ENCODE data around the gene STOX2.

Gene STOX2

GRCh38 chr4:183873409-183874185, 31.5 kb upstream of the STOX2 start:
- WGBS (ENCODE audit: extremely low coverage, insufficient coverage, insufficient read length), result no CpG with 5 or more reads among the region's 7 CpGs
- no peak overlapping the region for H2BK5ac ChIP-seq (ENCODE audit: low read depth, low read length, poor library complexity)
- no peak overlapping the region for H2AFZ ChIP-seq (ENCODE audit: insufficient read depth, low read length, poor library complexity)
- no peak overlapping the region for H2BK12ac ChIP-seq (ENCODE audit: low read length)
- H2AK5ac ChIP-seq (ENCODE audit: low read length), result no peak overlapping the region
- H3K4me3 ChIP-seq (ENCODE audit: low read depth, low read length), result no peak overlapping the region
- H4K91ac ChIP-seq (ENCODE audit: low read depth, low read length), result no peak overlapping the region
- H3K27ac ChIP-seq (ENCODE audit: low read depth, low read length), result no peak overlapping the region
- no peaks in the 10 kb centered on the region for H3K27me3 ChIP-seq (ENCODE audit: insufficient read depth, low read length)
- no peaks in the 10 kb centered on the region for H3K4me1 ChIP-seq (ENCODE audit: control insufficient read depth in 1 of 2, insufficient read depth in 2 of 2, low read length in 2 of 2)
- peak in 1 of 2 donors; percentile 8 for DNase-seq
- no peak overlapping the region for H4K8ac ChIP-seq (ENCODE audit: low read depth, low read length)
- no peaks in the 10 kb centered on the region for H3K36me3 ChIP-seq (ENCODE audit: control insufficient read depth in 1 of 2, insufficient read depth in 2 of 2, low read length in 2 of 2)
- H3K9me3 ChIP-seq (ENCODE audit: insufficient read depth, low read depth, low read length), result no peaks in the 10 kb centered on the region
- H2BK120ac ChIP-seq (ENCODE audit: insufficient read depth, low read length, poor library complexity), result no peak overlapping the region
- no peaks in the 10 kb centered on the region for H3K79me2 ChIP-seq (ENCODE audit: control insufficient read depth, insufficient read depth, low read length, poor library complexity)
- H3K4ac ChIP-seq (ENCODE audit: low read depth, low read length), result no peak overlapping the region
- H4K12ac ChIP-seq (ENCODE audit: low read depth, low read length), result no peak overlapping the region
- no peak overlapping the region for H3K23ac ChIP-seq (ENCODE audit: low read length)
- no peak overlapping the region for H3K18ac ChIP-seq (ENCODE audit: low read length)
- H3K14ac ChIP-seq (ENCODE audit: low read length), result no peak overlapping the region
- H3K79me1 ChIP-seq (ENCODE audit: low read length), result no peaks in the 10 kb centered on the region
- no peak overlapping the region for H3K9ac ChIP-seq (ENCODE audit: low read length)
- no peak overlapping the region for H3K4me2 ChIP-seq (ENCODE audit: low read length)

DNA sequence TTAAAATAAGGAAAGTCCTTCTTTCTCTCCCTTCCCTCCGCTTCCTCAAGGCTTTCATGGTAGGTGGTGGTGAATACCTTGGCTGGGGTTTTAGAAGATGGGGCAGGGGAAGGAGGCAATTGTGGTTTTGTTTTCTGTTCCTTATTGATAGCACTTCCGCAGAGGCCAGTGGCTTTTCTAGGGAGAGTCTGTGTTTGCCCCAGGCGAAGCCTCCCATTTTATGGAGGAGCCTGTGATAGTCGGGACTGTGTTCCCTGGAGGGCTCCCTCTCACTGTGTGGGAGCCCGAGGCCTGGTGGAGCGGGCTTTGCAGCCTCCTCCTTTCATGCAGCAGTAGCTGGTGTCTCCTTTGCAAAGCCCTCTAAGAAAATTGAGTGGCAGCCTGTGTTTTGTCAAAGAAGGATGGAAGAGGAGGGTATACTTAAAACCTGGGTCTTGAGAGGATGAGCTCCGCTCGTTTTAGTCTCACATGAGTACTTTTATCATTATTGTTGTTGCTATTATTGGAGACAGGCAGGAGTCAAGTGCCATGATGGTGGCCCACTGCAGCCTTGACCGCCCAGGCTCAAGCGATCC, 29.8 kb upstream of the STOX2 start:
- Histone ChIP-seq H4K8ac (ENCODE audit: low read depth, low read length) (no peak overlapping the region), H3K4ac (ENCODE audit: low read depth, low read length) (no peak overlapping the region), H3K27ac (ENCODE audit: low read depth, low read length) (no peak overlapping the region), H3K9ac (ENCODE audit: low read length) (no peak overlapping the region), H3K23ac (ENCODE audit: low read length) (no peak overlapping the region), H3K79me2 (ENCODE audit: control insufficient read depth, insufficient read depth, low read length, poor library complexity) (no peaks in the 10 kb centered on the region), H2AFZ (ENCODE audit: insufficient read depth, low read length, poor library complexity) (no peak overlapping the region), H2AK5ac (ENCODE audit: low read length) (no peak overlapping the region), H3K9me3 (ENCODE audit: insufficient read depth, low read depth, low read length) (no peaks in the 10 kb centered on the region), H2BK5ac (ENCODE audit: low read depth, low read length, poor library complexity) (no peak overlapping the region), H3K79me1 (ENCODE audit: low read length) (no peaks in the 10 kb centered on the region), H3K4me2 (ENCODE audit: low read length) (no peak overlapping the region), H3K4me3 (ENCODE audit: low read depth, low read length) (no peak overlapping the region), H3K27me3 (ENCODE audit: insufficient read depth, low read length) (no peaks in the 10 kb centered on the region), H2BK120ac (ENCODE audit: insufficient read depth, low read length, poor library complexity) (no peak overlapping the region), H3K14ac (ENCODE audit: low read length) (no peak overlapping the region), H4K91ac (ENCODE audit: low read depth, low read length) (no peak overlapping the region), H2BK12ac (ENCODE audit: low read length) (no peak overlapping the region), H3K36me3 (ENCODE audit: control insufficient read depth in 1 of 2, insufficient read depth in 2 of 2, low read length in 2 of 2) (no peaks in the 10 kb centered on the region), H4K12ac (ENCODE audit: low read depth, low read length) (no peak overlapping the region), H3K18ac (ENCODE audit: low read length) (no peak overlapping the region), H3K4me1 (ENCODE audit: control insufficient read depth in 1 of 2, insufficient read depth in 2 of 2, low read length in 2 of 2) (no peaks in the 10 kb centered on the region)
- no CpG with 5 or more reads among the region's 10 CpGs for WGBS (ENCODE audit: extremely low coverage, insufficient coverage, insufficient read length)
- no peak for DNase-seq

- Histone ChIP-seq H4K91ac (ENCODE audit: low read depth, low read length) (no peak overlapping the region), H3K4me3 (ENCODE audit: low read depth, low read length) (no peak overlapping the region), H3K4me1 (ENCODE audit: control insufficient read depth in 1 of 2, insufficient read depth in 2 of 2, low read length in 2 of 2) (no peaks in the 10 kb centered on the region), H3K36me3 (ENCODE audit: control insufficient read depth in 1 of 2, insufficient read depth in 2 of 2, low read length in 2 of 2) (no peaks in the 10 kb centered on the region), H3K9me3 (ENCODE audit: insufficient read depth, low read depth, low read length) (no peaks in the 10 kb centered on the region), H3K23ac (ENCODE audit: low read length) (no peak overlapping the region), H3K4ac (ENCODE audit: low read depth, low read length) (no peak overlapping the region), H2BK120ac (ENCODE audit: insufficient read depth, low read length, poor library complexity) (no peak overlapping the region), H3K14ac (ENCODE audit: low read length) (no peak overlapping the region), H4K12ac (ENCODE audit: low read depth, low read length) (no peak overlapping the region), H2AFZ (ENCODE audit: insufficient read depth, low read length, poor library complexity) (no peak overlapping the region), H3K79me2 (ENCODE audit: control insufficient read depth, insufficient read depth, low read length, poor library complexity) (no peaks in the 10 kb centered on the region), H3K27me3 (ENCODE audit: insufficient read depth, low read length) (no peaks in the 10 kb centered on the region), H3K79me1 (ENCODE audit: low read length) (no peaks in the 10 kb centered on the region), H3K27ac (ENCODE audit: low read depth, low read length) (no peak overlapping the region), H2BK5ac (ENCODE audit: low read depth, low read length, poor library complexity) (no peak overlapping the region), H3K4me2 (ENCODE audit: low read length) (no peak overlapping the region), H2AK5ac (ENCODE audit: low read length) (no peak overlapping the region), H3K9ac (ENCODE audit: low read length) (no peak overlapping the region), H3K18ac (ENCODE audit: low read length) (no peak overlapping the region), H2BK12ac (ENCODE audit: low read length) (no peak overlapping the region), H4K8ac (ENCODE audit: low read depth, low read length) (no peak overlapping the region)
- peak in 1 of 2 donors; percentile 1 for DNase-seq
- WGBS (ENCODE audit: extremely low coverage, insufficient coverage, insufficient read length), result no CpG with 5 or more reads among the region's 18 CpGs
Observed at GRCh38 chr4:183876268-183876934, 28.7 kb upstream of the STOX2 start.

GRCh38 chr4:183878251-183878970, 26.7 kb upstream of the STOX2 start:
- Histone ChIP-seq H3K36me3 (ENCODE audit: control insufficient read depth in 1 of 2, insufficient read depth in 2 of 2, low read length in 2 of 2) (no peaks in the 10 kb centered on the region), H3K27ac (ENCODE audit: low read depth, low read length) (no peak overlapping the region), H2AFZ (ENCODE audit: insufficient read depth, low read length, poor library complexity) (no peak overlapping the region), H3K9me3 (ENCODE audit: insufficient read depth, low read depth, low read length) (no peaks in the 10 kb centered on the region), H3K9ac (ENCODE audit: low read length) (no peak overlapping the region), H4K91ac (ENCODE audit: low read depth, low read length) (no peak overlapping the region), H3K18ac (ENCODE audit: low read length) (no peak overlapping the region), H3K79me1 (ENCODE audit: low read length) (no peaks in the 10 kb centered on the region), H2BK12ac (ENCODE audit: low read length) (no peak overlapping the region), H2AK5ac (ENCODE audit: low read length) (no peak overlapping the region), H3K4me2 (ENCODE audit: low read length) (no peak overlapping the region), H4K12ac (ENCODE audit: low read depth, low read length) (no peak overlapping the region), H4K8ac (ENCODE audit: low read depth, low read length) (no peak overlapping the region), H3K79me2 (ENCODE audit: control insufficient read depth, insufficient read depth, low read length, poor library complexity) (no peaks in the 10 kb centered on the region), H2BK120ac (ENCODE audit: insufficient read depth, low read length, poor library complexity) (no peak overlapping the region), H3K4me3 (ENCODE audit: low read depth, low read length) (no peak overlapping the region), H3K14ac (ENCODE audit: low read length) (no peak overlapping the region), H2BK5ac (ENCODE audit: low read depth, low read length, poor library complexity) (no peak overlapping the region), H3K27me3 (ENCODE audit: insufficient read depth, low read length) (no peaks in the 10 kb centered on the region), H3K23ac (ENCODE audit: low read length) (no peak overlapping the region), H3K4me1 (ENCODE audit: control insufficient read depth in 1 of 2, insufficient read depth in 2 of 2, low read length in 2 of 2) (no peaks in the 10 kb centered on the region), H3K4ac (ENCODE audit: low read depth, low read length) (no peak overlapping the region)
- no peak for DNase-seq
- no CpG with 5 or more reads among the region's 4 CpGs for WGBS (ENCODE audit: extremely low coverage, insufficient coverage, insufficient read length)
